ENCODE results near the gene CACNA1D.

GRCh38 chr3:53673722-53674350 is 179.4 kb downstream of the CACNA1D start:
- TF ChIP-seq BHLHE40 (IDR thresholded peaks at IDR 0.05; ENCODE audit: borderline replicate concordance) (no peak), SP1 (IDR thresholded peaks at IDR 0.05) (no peak), TARDBP (IDR thresholded peaks at IDR 0.05) (no peak), FOXK2 (IDR thresholded peaks at IDR 0.05) (no peak), ZNF384 (IDR thresholded peaks at IDR 0.05) (no peak), FOXA1 (IDR thresholded peaks at IDR 0.05) (no peak), LEF1 (IDR thresholded peaks at IDR 0.05; ENCODE audit: borderline replicate concordance) (no peak), PKNOX1 (IDR thresholded peaks at IDR 0.05) (no peak), SUZ12 (IDR thresholded peaks at IDR 0.05) (no peak), NFRKB (IDR thresholded peaks at IDR 0.05) (no peak), HDGF (IDR thresholded peaks at IDR 0.05; ENCODE audit: borderline replicate concordance) (no peak), FOXM1 (IDR thresholded peaks at IDR 0.05; ENCODE audit: borderline replicate concordance) (no peak), L3MBTL2 (conservative IDR thresholded peaks at IDR 0.05) (no peak), CTBP1 (IDR thresholded peaks at IDR 0.05; ENCODE audit: borderline replicate concordance) (no peak)

Measured in HEK293T (cell line).